Measurements from ENCODE around the gene AADACL3.

AADACL3 gene

DNA sequence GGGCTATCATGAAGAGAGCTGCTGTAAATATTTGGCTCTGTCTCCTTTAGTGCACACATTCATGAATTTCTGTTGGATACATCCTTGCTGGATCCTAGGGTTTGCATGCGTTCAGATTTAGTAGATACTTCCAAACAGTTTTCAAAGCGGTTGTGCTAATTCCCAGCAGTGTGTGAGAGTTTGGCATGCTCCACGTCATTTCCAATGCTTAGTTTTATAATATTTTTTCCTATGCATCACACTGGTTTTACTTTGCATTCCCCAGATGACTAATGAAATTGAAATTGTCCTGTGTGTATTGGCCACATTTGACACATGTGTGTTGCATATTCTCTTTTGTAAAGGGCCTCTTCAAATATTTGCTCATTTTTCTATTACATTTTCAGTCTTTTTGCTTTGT lies 18.5 kb upstream of the AADACL3 start:
- no peaks in the 10 kb centered on the region for H3K27me3 ChIP-seq (replicated peaks; ENCODE audit: control insufficient read depth, insufficient read depth, low read length)
- no peak for DNase-seq (ENCODE audit: extremely low read depth, insufficient read length)
- H3K4me3 ChIP-seq (replicated peaks; ENCODE audit: low read depth, low read length), result no peak overlapping the region
- no peaks in the 10 kb centered on the region for H3K36me3 ChIP-seq (ENCODE audit: control insufficient read depth, insufficient read depth, low read length)
- no peak for TF ChIP-seq CTCF (IDR thresholded peaks at IDR 0.05; ENCODE audit: insufficient read depth, low read length, poor library complexity, severe bottlenecking)

DNA sequence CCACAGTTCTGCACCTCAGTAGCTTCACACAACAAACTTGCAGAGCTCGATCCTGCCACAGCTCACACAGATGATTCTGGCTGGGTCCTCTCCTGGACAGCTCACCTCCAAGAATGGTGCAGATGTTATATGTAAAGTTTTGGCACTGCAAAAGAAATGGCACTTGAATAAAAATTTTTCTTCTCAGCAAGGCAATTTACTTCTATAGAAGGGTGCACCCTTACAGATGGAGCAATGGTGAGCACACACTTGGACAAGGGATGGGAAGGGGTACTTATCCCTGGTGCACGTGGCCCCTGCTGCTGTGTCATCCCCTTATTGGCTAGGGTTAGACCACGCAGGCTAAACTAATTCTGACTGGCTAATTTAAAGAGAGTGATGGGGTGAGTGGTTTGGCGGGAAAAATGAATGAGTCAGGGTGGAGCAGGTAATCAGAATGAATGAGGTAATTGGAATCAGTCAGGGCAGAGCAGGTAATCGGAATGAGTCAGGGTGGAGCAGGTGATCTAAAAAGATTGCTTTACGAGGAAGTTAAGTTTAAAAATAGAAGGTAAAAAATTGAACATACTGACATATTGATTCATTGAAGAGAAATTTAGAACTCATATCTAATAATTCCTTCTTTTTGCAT lies 12.0 kb upstream of the AADACL3 start:
- no peak overlapping the region for H3K4me3 ChIP-seq (replicated peaks; ENCODE audit: low read depth, low read length)
- H3K27me3 ChIP-seq (replicated peaks; ENCODE audit: control insufficient read depth, insufficient read depth, low read length), result no peaks in the 10 kb centered on the region
- no peak for TF ChIP-seq CTCF (IDR thresholded peaks at IDR 0.05; ENCODE audit: insufficient read depth, low read length, poor library complexity, severe bottlenecking)
- DNase-seq (ENCODE audit: extremely low read depth, insufficient read length), result no peak
- no peaks in the 10 kb centered on the region for H3K36me3 ChIP-seq (ENCODE audit: control insufficient read depth, insufficient read depth, low read length)

DNA sequence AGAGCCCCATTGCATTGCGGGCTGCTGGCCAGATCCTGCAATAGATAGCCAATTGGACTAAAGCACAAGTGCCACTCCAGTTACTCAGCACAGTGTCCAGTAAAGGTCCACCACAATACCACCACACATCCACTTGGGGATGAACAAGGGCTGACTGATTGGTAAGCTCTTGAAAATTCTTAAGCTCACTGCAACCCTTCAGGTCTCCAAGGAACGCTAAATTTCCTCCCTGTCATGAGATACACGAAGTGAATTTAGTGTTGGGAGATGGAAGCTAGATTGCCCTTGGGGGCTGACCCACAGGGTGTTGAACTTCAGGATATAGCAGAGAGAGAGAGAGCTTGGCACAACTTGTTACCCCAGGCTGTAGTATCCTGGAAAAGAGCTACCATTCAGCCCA lies 9.8 kb upstream of the AADACL3 start:
- no peak for DNase-seq (ENCODE audit: extremely low read depth, insufficient read length)
- H3K27me3 ChIP-seq (replicated peaks; ENCODE audit: control insufficient read depth, insufficient read depth, low read length), result no peaks in the 10 kb centered on the region
- H3K4me3 ChIP-seq (replicated peaks; ENCODE audit: low read depth, low read length), result no peak overlapping the region
- TF ChIP-seq CTCF (IDR thresholded peaks at IDR 0.05; ENCODE audit: insufficient read depth, low read length, poor library complexity, severe bottlenecking), result no peak
- H3K36me3 ChIP-seq (ENCODE audit: control insufficient read depth, insufficient read depth, low read length), result no peaks in the 10 kb centered on the region

- no peak overlapping the region for H3K4me3 ChIP-seq (replicated peaks; ENCODE audit: low read depth, low read length)
- no peaks in the 10 kb centered on the region for H3K27me3 ChIP-seq (replicated peaks; ENCODE audit: control insufficient read depth, insufficient read depth, low read length)
- TF ChIP-seq CTCF (IDR thresholded peaks at IDR 0.05; ENCODE audit: insufficient read depth, low read length, poor library complexity, severe bottlenecking), result no peak
- no peaks in the 10 kb centered on the region for H3K36me3 ChIP-seq (ENCODE audit: control insufficient read depth, insufficient read depth, low read length)
- no peak for DNase-seq (ENCODE audit: extremely low read depth, insufficient read length)
Observed at GRCh38 chr1:12708396-12709090, 7.4 kb upstream of the AADACL3 start.

DNA sequence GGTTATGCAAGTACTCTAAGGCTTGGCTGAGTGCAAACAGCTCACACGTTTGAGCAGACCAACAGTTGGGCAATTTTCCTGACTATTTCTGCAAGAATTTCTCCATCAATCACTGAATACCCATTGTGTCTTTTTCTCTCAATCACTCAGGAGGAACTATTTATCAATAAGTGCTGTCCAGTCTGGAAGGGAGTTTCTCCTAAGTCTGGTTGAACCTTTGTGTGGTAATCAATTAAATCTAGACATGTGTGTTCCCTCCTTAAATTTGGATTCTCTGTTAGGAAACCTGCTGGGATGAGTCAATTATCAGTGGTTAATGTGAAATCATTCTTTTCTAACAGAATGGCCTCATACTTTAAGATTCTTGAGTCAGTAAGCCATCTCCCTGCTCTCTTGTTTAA lies 6.8 kb upstream of the AADACL3 start:
- Histone ChIP-seq H3K4me3 (replicated peaks; ENCODE audit: low read depth, low read length) (no peak overlapping the region), H3K36me3 (ENCODE audit: control insufficient read depth, insufficient read depth, low read length) (no peaks in the 10 kb centered on the region), H3K27me3 (replicated peaks; ENCODE audit: control insufficient read depth, insufficient read depth, low read length) (no peaks in the 10 kb centered on the region)
- no peak for TF ChIP-seq CTCF (IDR thresholded peaks at IDR 0.05; ENCODE audit: insufficient read depth, low read length, poor library complexity, severe bottlenecking)
- DNase-seq (ENCODE audit: extremely low read depth, insufficient read length), result no peak

Measured in GM06990 (cell line).